ENCODE results near the gene TOR2A.
A peak's percentile ranks its signal among the peaks of the same experiment; 100 is the strongest.

Gene TOR2A

GRCh38 chr9:127707766-127708165 lies 27.3 kb downstream of the TOR2A start:
- DNase-seq = no peak
- in situ Hi-C loops (cut with MboI; ENCODE audit: low pct_unique_long_range_greater_than_20kb, low sequenced_read_pairs) = no loop called here

DNA sequence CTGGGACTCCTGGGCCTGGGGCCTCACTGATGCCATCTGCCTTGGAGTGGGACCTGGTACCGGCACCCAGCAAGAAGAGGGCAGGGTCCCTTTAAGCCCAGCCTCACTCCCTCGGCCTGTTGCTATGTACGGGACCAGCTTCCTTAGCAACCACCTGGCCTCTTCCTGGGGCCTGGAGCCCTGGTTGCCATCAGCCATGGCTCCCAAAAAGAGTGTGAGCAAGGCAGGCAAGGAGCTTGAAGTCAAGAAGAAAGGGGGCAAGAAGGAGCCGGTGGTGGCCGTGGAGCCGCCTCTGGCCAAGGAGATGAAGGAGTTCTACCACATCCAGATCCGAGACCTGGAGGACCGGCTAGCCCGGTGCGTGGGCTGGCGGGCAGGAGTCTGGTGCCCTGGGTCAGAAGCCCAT lies 28.3 kb downstream of the TOR2A start, which contains the start of gene CFAP157:
Gene CFAP157, plus strand, starts transcription at position 153 of the 406 bp plus-strand sequence. Its CDS starts 44 bp downstream, at position 197.
- DNase-seq = peak; percentile 28
- in situ Hi-C loops (cut with MboI; ENCODE audit: low pct_unique_long_range_greater_than_20kb, low sequenced_read_pairs) = no loop called here

GRCh38 chr9:127705577-127706379 lies 29.3 kb downstream of the TOR2A start:
- no peak for DNase-seq
- in situ Hi-C loops (cut with MboI; ENCODE audit: low pct_unique_long_range_greater_than_20kb, low sequenced_read_pairs) = no loop called here

DNA sequence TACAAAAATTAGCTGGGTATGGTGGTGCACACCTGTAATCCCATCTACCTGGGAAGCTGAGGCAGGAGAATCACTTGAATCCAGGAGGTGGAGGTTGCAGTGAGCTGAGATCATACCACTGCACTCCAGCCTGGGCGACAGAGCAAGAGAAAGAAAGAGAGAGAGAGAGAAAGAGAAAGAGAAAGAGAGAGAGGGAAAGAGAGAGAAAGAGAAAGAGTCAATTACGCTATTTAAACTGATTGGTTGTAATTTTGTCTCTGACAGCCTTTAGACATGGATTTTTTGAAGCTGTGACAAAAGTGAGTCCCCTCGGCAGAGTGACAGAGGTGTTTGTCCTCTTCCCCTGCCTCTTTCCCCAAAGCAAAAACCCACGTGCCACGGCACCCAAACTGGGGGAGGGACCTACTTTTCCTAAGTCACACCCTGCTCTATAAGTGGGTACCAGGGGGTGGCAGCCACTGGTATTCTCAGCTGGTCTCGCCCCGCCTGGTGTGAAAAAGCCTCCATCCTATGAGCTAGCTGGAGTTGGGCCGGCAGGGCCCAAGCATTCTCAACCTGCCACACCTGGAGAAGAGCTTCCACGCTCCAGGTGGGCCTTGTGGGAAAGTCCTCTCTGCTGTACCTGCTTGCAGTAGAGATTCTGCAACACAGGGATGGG lies 31.7 kb downstream of the TOR2A start:
- no peak for DNase-seq
- in situ Hi-C loops (cut with MboI; ENCODE audit: low pct_unique_long_range_greater_than_20kb, low sequenced_read_pairs) = no loop called here

DNA sequence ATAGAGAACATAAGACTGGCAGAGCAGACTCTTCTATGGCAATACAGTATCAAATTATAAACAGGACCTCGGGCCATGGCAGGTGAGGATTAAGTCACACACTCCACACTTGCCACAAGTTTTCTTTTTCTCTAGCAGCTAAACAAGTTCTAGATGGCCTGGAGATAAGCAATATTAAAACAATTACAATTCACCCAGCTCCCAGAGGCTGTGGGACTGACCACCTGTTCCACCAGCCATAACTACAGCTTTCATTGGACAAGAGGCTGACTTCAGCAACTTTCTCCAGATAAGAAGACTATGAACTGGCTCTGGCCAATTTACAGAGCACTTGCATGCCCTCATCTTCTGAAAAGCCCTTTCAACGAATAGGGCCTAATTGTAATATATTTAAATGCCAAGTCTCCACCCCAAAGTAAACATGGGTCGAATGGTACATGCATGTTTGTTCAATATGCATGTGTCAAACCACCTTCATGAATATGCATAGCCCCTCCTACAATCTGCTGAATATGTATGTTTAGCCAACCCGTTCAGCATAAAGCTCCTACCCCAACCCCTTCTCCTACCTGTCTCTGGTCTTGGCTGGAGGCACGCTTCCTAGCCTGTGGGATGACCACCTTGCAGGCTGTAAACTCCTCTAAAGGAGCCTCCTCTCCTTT lies 34.4 kb downstream of the TOR2A start:
- DNase-seq = no peak
- in situ Hi-C loops (cut with MboI; ENCODE audit: low pct_unique_long_range_greater_than_20kb, low sequenced_read_pairs) = no loop called here

DNA sequence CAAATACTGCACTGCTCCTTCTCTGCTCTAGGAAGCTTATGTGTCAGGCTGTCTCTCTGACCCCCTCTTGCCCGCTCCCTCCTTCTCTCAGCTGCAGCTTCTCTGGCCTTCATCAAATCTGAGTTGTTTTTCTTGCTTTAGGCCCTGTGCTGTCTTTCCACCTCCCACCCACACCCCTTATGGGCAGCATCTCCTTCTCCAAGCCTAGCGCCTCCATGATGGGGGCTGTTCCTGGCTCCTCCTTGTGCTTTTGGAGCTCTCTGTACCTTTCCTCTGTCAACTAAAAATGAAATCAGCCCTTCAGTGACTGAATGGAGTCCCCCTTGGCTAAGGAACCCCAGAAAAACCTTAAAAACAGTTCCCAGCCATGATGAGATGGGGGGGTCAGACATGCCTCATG lies 35.0 kb downstream of the TOR2A start:
- in situ Hi-C loops (cut with MboI; ENCODE audit: low pct_unique_long_range_greater_than_20kb, low sequenced_read_pairs) = no loop called here
- no peak for DNase-seq

DNA sequence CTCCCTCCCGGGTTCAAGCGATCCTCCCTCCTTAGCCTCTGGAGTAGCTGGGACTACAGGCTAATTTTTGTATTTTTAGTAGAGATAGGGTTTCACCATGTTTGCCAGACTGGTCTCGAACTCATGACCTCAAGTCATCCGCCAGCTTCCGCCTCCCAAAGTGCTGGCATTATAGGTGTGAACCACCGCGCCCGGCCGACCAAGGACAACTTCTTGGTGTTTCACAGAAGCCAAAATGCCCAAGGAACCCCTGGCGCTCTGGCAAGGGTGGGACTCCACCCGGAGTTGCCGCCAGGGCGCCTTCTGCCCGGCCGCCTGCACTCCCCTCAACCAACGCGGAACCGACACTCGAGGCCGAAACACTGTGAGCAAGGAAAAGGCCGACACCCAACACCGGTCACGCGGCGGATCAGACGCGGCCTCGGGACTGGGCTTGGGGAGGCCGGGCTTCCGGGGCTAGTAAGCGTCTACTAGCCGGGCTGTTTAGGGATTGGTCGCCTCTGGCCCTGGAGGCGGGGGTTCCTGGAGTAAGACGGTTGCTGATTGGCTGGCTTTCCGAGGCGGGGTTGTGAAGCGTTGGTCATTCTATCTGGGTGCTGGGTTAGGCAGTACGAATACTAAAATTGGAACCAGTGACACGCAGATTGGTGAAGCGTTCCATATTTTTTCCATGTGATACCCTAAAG lies 36.0 kb downstream of the TOR2A start:
- in situ Hi-C loops (cut with MboI; ENCODE audit: low pct_unique_long_range_greater_than_20kb, low sequenced_read_pairs) = no loop called here
- no peak for DNase-seq

- no peak for DNase-seq
- in situ Hi-C loops (cut with MboI; ENCODE audit: low pct_unique_long_range_greater_than_20kb, low sequenced_read_pairs) = no loop called here
Observed at GRCh38 chr9:127698386-127698785, 36.7 kb downstream of the TOR2A start.

DNA sequence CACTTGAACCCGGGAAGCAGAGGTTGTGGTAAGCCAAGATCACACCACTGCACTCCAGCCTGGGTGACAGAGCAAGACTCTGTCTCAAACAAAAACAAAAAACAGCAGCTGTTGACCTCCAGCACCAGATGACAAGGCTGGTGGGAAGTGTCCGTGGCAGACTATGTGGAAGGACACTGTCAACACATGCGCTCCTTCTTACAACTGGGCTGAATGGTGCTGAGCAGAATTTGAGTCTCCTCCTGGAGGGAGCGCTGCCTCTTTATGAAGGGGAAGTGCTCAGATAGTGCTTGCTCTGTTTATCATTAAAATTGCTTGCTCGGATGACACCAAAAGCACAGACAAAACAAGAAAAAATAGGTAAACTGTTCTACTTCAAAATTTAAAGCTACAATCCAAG lies 37.5 kb downstream of the TOR2A start:
- no peak for DNase-seq
- in situ Hi-C loops (cut with MboI; ENCODE audit: low pct_unique_long_range_greater_than_20kb, low sequenced_read_pairs) = no loop called here

DNA sequence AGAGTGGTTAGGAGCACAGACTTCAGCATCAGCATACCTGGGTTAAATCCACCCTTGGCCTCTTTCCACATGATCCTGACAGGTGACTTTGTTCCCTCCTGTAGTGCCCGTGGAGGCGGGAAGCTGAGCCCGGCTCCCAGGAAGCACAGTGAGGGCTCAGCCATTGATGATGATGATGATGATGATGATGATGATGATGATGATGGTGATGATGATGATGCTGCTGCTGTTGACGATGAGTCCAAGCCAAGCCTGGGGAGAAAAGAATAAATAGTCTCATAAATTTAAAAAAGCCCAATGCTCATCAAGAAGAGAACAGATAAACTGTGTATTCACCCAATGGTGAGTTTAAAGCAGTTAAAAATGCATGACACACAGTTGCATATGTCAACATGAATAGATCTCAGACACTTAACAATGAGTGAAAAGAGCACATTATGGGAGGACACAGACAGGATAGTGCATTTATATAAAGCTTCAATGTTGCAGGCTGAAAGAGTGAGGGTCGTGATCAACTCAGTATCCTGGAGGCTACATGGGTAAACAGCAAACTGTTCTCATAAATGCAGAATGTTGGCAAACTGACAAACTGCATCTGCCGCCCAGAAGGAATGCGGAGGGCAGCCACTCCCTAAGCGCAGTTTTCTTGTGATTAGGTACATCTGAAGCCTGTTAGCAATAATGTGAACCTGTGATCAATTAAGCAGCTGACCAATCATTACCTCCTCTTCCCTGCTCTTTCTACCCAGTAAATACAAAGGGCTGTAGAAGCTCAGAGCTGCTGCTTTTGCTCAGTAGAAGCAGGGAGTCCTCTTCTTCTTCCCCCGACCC lies 40.0 kb downstream of the TOR2A start:
- no peak for DNase-seq
- in situ Hi-C loops (cut with MboI; ENCODE audit: low pct_unique_long_range_greater_than_20kb, low sequenced_read_pairs) = no loop called here

GRCh38 chr9:127693697-127694096 lies 41.4 kb downstream of the TOR2A start:
- DNase-seq = no peak
- in situ Hi-C loops (cut with MboI; ENCODE audit: low pct_unique_long_range_greater_than_20kb, low sequenced_read_pairs) = no loop called here

GRCh38 chr9:127693143-127693542 lies 42.0 kb downstream of the TOR2A start:
- no peak for DNase-seq
- in situ Hi-C loops (cut with MboI; ENCODE audit: low pct_unique_long_range_greater_than_20kb, low sequenced_read_pairs) = no loop called here

DNA sequence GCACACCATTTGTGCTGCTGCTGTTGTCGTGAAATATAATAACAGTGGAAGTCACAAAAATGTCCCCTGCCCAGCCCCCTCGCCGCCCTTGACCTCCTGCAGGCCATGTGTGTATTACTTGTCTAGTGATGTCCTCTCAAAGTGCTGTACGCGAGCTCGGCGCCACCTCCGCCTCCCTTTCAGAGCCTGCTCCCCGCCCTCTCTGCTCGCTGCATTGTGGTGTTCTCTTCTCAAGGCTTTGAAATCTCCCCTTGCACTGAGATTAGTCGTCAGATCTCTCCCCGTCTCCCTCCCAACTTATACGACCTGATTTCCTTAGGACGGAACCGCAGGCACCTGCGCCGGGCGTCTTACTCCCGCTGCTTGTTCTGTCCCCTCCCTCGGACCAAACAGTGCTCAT lies 43.0 kb downstream of the TOR2A start:
- in situ Hi-C loops (cut with MboI; ENCODE audit: low pct_unique_long_range_greater_than_20kb, low sequenced_read_pairs) = no loop called here
- DNase-seq = no peak

GRCh38 chr9:127690735-127691134 lies 44.4 kb downstream of the TOR2A start:
- no peak for DNase-seq
- in situ Hi-C loops (cut with MboI; ENCODE audit: low pct_unique_long_range_greater_than_20kb, low sequenced_read_pairs) = no loop called here

- in situ Hi-C loops (cut with MboI; ENCODE audit: low pct_unique_long_range_greater_than_20kb, low sequenced_read_pairs) = no loop called here
- no peak for DNase-seq
Observed at GRCh38 chr9:127689329-127690000, 45.6 kb downstream of the TOR2A start.

DNA sequence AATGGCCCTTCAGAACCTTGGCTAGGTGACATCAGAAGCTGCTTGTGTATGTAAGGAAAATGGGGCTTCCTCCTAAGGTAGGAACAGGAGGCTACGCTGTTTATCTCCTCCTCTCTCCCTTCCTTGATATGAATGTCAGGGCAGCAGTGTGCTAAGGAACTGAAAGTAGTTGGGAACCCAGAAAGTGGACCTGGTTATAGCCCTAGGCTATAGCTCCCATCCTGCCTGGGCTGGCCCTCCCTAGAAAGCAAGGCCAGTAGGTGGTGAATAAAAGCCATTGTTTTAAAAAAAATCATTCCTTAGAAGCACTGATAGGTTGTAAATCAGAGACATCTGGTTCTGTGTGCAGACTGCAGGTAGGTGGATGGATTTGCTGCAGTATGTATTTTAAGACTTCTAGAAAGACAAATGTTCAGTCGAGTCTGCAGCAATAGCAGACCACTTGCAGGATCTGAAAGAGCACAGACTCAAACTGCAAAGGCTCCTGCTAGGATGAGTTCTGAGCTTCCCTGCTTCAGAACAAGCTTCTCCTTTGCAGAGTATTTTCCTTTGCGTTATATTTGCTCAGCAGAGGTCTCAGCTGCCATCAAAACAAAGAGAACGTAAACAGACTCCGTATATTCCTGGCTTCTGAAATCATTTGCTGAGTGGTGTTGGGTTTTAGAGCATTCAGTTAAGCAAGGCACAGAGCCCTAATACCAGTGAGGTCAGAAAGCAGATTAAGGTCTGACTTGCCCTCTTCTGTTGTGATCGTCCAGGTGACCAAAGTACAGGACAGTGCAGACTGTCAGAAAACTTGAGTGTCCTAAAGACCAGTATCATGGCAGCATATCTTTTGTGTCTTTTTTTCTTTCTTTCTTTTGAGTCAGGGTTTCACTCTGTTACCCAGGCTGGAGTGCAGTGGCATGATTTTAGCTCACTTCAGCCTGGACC lies 48.4 kb downstream of the TOR2A start:
- in situ Hi-C loops (cut with MboI; ENCODE audit: low pct_unique_long_range_greater_than_20kb, low sequenced_read_pairs) = no loop called here
- no peak for DNase-seq

DNA sequence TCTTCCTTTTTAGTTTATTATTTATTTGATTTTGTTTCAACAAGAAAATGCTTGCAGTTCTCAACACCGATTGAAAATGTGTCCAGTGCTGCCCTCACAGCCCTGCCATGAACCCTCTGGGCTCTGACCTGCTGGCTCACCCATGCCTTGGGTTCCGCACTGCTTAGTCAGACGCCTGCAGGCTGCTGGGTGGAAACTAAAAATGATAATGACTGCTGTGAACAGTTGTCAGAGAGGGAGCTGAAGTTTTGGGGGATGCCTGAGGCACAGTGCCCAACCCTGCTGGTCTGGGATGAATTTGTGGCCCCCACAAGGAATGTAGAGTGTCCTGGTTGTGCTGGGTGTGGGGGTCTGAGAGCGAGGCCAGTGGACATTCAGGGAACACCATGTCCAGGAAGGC lies 50.5 kb downstream of the TOR2A start:
- DNase-seq = no peak
- in situ Hi-C loops (cut with MboI; ENCODE audit: low pct_unique_long_range_greater_than_20kb, low sequenced_read_pairs) = no loop called here

Measured in KBM-7 (cell line).